Uterus (tissue), 4 donors: Measurements from ENCODE around the gene ARHGAP4. TPM values are rescaled to one million over a fixed set of nuclear protein-coding genes. Genes with fewer than 3 reads are reported as not detected.

ENCODE experiments used
- DNase-seq, 2 donors: peaks; one replicate each; pipeline ENCODE4 v3.0.0-alpha.2; 2019 to 2020
- H3K27ac ChIP-seq, 2 donors: fragments of 200-600 bp; sonication (generic); 1 replicate in 1 of 2; 2 replicates in 1 of 2; pipeline ENCODE4 v1.5.1; 2016 to 2018
- H3K27me3 ChIP-seq, 2 donors: fragments of 200-600 bp; sonication (generic); one replicate each; pipeline ENCODE4 v1.5.1; 2018 to 2019; ENCODE audit warnings: control low read depth in 1 of 2
- H3K36me3 ChIP-seq, 2 donors: fragments of 200-600 bp; sonication (generic); one replicate each; pipeline ENCODE4 v1.5.1; 2019; ENCODE audit warnings: control low read depth in 1 of 2
- H3K4me1 ChIP-seq, 2 donors: fragments of 200-600 bp; sonication (generic); one replicate each; pipeline ENCODE4 v1.5.1; 2018 to 2019; ENCODE audit warnings: control low read depth in 1 of 2
- H3K4me3 ChIP-seq, 2 donors: fragments of 200-600 bp; sonication (generic); 1 replicate in 1 of 2; 2 replicates in 1 of 2; pipeline ENCODE4 v1.5.1; 2018 to 2019; ENCODE audit warnings: mild to moderate bottlenecking in 1 of 2
- H3K9me3 ChIP-seq, 2 donors: fragments of 200-600 bp; sonication (generic); one replicate each; pipeline ENCODE4 v1.5.1; 2019; ENCODE audit warnings: control low read depth in 1 of 2
- CTCF ChIP-seq, 4 experiments: fragments of 200-600 bp in 2 of 4; fragments of 450-650 bp in 2 of 4; sonication (generic) in 2 of 4; IDR thresholded peaks; one replicate each; pipeline ENCODE4 v1.5.1; 2016 to 2019; ENCODE audit warnings: antibody characterized with exemption in 4 of 4, mild to moderate bottlenecking in 2 of 4, moderate library complexity in 1 of 4
- POLR2A ChIP-seq, 2 donors: fragments of 450-650 bp; IDR thresholded peaks; one replicate each; pipeline ENCODE4 v1.6.1; 2016; ENCODE audit warnings: antibody characterized with exemption in 2 of 2, mild to moderate bottlenecking in 1 of 2, moderate library complexity in 1 of 2
- intact Hi-C: fragments of 100-400 bp; cut with DNase I; formaldehyde crosslinking; loops from one replicate; pipeline ENCODE4 v1.15.1; 2023; ENCODE audit warnings: low total_unique reads
- total RNA-seq, 4 donors: library from RNA; depleted of rRNA in 3 of 4; stranded (reverse); fragments of >200 nt in 3 of 4; gene quantifications; one replicate each; pipeline versions ENCODE4 v1.1.0 to v1.2.4, GENCODE V29; 2014 to 2023
- donor health status: DM: yes; HTN: yes; CAD: no.

ARHGAP4 gene
- total RNA-seq, 4 donors from 2014 or later = 5.1 to 28.3 (median 15.8) TPM

GRCh38 chrX:153953892-153954557, 28.0 kb upstream of the ARHGAP4 start:
- no peaks in the 10 kb centered on the region for H3K27me3 ChIP-seq
- intact Hi-C loops = loop anchor here (5.0 kb wide), 1 partner anchor 192 kb away; the partner anchor contains the start of gene PLXNB3
- DNase-seq = no peak
- peak overlapping the region in 1 of 2 donors; percentile 4 for H3K4me3 ChIP-seq
- no peaks in the 10 kb centered on the region for H3K4me1 ChIP-seq
- no peaks in the 10 kb centered on the region for H3K9me3 ChIP-seq
- H3K36me3 ChIP-seq = no peaks in the 10 kb centered on the region
- H3K27ac ChIP-seq = peak overlapping the region; percentile 79 to 88
- TF ChIP-seq POLR2A (IDR thresholded peaks at IDR 0.05) (no peak), CTCF (IDR thresholded peaks at IDR 0.05) (no peak)

DNA sequence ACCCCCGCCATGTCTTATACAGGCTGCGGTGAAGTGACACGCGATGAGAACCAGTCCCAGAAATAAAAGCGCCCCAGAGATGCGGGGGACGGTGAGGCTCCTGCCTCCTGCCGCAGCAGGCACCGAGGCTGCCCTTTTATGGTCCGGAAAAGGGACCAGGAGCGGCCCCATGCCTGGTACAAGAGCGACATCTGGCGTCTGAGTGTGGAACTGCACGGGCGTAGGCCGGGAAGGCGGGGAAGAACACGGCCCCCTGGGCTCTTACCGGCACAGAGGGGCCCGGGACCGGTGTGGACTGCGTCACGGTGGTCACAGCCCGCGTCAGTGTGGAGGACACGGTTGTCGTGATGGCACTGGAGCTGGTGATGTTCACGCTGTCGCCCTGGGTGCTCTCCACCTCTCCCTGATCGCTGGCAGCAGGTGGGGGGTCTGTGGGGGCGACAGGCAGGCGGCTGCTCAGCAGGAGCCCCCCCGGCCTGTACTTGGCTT, 27.3 kb upstream of the ARHGAP4 start:
- TF ChIP-seq POLR2A (IDR thresholded peaks at IDR 0.05) = peak in 1 of 2 donors; percentile 24
- TF ChIP-seq CTCF (IDR thresholded peaks at IDR 0.05) = peak; percentile 98 to 99 (median 98)
- intact Hi-C loops = loop anchor here (5.0 kb wide), 1 partner anchor 191 kb away; the partner anchor contains the start of gene PLXNB3
- Histone ChIP-seq H3K9me3 (no peaks in the 10 kb centered on the region), H3K36me3 (no peaks in the 10 kb centered on the region), H3K27ac (peak overlapping the region; percentile 79 to 88), H3K27me3 (no peaks in the 10 kb centered on the region), H3K4me1 (no peaks in the 10 kb centered on the region), H3K4me3 (peak overlapping the region in 1 of 2 donors; percentile 4)
- DNase-seq = peak; percentile 86 to 88

DNA sequence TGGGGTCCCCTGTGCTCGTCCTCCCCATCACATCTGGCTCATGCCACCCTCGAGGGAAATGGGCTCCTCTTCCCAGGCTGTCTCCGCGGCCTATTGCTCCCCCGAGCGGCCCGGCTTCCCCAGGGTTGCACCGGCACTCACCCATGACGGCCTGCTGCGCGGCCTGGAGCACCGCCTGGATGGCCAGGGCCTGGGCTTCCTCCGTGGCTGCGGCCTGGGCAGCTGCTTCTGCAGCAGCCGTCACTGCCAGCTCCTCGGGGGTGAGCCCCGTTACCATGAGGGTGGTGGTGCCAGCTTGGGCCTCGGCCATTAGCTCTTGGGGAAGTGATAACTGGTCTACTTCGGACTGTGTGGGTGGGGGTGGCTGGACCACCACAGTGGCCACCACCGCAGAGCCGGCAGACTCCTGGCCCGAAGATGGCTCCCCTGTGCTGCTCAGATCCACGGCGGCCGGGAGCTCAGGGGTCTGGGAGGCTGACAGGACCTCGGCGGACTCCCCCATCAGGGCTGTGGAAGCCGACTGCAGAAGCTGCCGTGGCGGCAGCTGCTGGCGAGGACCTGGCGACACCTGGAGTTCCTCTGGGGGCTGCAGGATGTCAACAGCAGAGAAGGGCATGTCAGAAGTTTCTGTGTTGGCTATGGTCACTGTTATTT, 26.4 kb upstream of the ARHGAP4 start:
- Histone ChIP-seq H3K4me3 (no peak overlapping the region), H3K27ac (peak overlapping the region; percentile 79 to 88), H3K27me3 (no peaks in the 10 kb centered on the region), H3K4me1 (no peaks in the 10 kb centered on the region), H3K36me3 (no peaks in the 10 kb centered on the region), H3K9me3 (no peaks in the 10 kb centered on the region)
- TF ChIP-seq POLR2A (IDR thresholded peaks at IDR 0.05) (no peak), CTCF (IDR thresholded peaks at IDR 0.05) (no peak)
- DNase-seq = no peak
- intact Hi-C loops = loop anchor here (5.0 kb wide), 1 partner anchor 190 kb away; the partner anchor contains the start of gene PLXNB3

DNA sequence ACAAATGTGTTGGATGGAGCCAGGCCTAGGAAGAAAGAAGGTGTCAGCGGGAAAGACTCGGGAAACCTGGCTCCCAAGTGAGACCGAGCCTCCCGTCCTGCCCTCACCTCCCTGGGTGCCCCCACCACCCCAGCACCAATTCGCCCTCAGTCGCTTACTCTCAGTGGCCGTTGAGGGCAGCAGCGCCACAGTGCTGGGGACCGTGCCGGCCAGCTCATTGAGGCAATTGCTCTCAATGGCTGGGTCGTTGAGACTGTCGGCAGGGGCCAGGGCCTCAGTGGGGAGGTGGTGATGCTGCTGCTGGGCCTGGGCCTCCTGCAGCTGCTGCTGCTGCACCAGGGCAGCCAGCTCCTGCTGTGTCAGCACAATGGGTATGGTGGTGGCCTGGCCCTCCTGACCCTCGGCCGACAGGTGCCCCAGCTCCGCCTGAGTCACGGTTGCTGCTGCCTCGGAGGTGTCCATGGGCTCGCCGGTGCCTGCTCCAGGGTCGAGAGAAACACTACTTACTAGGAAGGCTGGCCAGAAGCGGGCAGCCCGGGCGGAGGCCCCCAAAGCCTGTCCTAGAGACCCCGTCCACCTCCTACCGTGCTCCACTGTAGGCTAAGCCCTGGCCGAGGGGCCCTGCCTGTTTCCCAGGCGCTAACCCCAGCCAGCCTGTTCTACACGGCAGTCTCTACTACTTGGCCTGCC, 25.8 kb upstream of the ARHGAP4 start:
- Histone ChIP-seq H3K9me3 (no peaks in the 10 kb centered on the region), H3K27ac (peak overlapping the region; percentile 79 to 88), H3K27me3 (no peaks in the 10 kb centered on the region), H3K36me3 (no peaks in the 10 kb centered on the region), H3K4me3 (no peak overlapping the region), H3K4me1 (no peaks in the 10 kb centered on the region)
- DNase-seq = no peak
- no peak for TF ChIP-seq POLR2A (IDR thresholded peaks at IDR 0.05)
- TF ChIP-seq CTCF (IDR thresholded peaks at IDR 0.05) = no peak
- intact Hi-C loops = loop anchor here (5.0 kb wide), 1 partner anchor 190 kb away; the partner anchor contains the start of gene PLXNB3
